ENCODE results near the gene CBL. TPM values are rescaled to one million over a fixed set of nuclear protein-coding genes. Genes with fewer than 3 reads are reported as not detected.
A peak's percentile ranks its signal among the peaks of the same experiment; 100 is the strongest.
"Not testable (repeated sequence)": the region's sequence is repeated elsewhere in the genome, so short reads cannot be mapped to it uniquely, and the experiment has no call there.

The CBL gene
- total RNA-seq, 1 experiment from 2014 or later = 45.6 TPM

DNA sequence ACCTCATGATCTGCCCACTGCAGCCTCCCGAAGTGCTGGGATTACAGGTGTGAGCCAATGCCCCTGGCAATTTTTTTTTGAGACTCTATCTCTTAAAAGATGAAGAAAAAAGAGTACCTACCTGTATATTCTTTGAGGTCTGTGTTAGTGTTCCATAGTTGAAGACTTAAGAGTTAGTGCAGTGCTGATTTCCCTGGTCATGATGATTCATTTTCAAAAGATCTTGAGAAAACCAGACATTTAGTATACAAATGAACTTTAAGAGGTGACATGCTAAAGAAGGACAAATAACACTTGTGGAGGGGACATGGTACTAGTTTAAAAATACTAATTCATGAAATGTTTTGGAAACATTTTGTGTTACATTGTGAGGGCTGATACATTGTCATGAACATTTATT, 17.7 kb downstream of the CBL start:
- ChIA-PET POLR2A (no interaction called here), CTCF (no interaction called here)
- Mint-ChIP-seq H3K27ac (peak overlapping the region; percentile 17; the same call in 1 of the 2 replicates), H3K4me3 (no peak overlapping the region), H3K4me1 (no peaks in the 10 kb centered on the region; the same call in 1 of the 2 replicates), H3K9me3 (no peaks in the 10 kb centered on the region), H3K27me3 (ENCODE audit: low read depth) (no peaks in the 10 kb centered on the region), H3K36me3 (no peaks in the 10 kb centered on the region)
- TF ChIP-seq GTF2I (CRISPR knock-in tag; conservative IDR thresholded peaks at IDR 0.05) (no peak), TEAD1 (CRISPR knock-in tag; IDR thresholded peaks at IDR 0.05) (no peak), JUN (CRISPR knock-in tag; IDR thresholded peaks at IDR 0.05) (no peak), NFATC4 (CRISPR knock-in tag; IDR thresholded peaks at IDR 0.05) (no peak), EMX1 (CRISPR knock-in tag; IDR thresholded peaks at IDR 0.05) (no peak), TEAD4 (CRISPR knock-in tag; IDR thresholded peaks at IDR 0.05) (no peak), ZNF671 (CRISPR knock-in tag; IDR thresholded peaks at IDR 0.05) (no peak), MXD4 (CRISPR knock-in tag; IDR thresholded peaks at IDR 0.05; ENCODE audit: borderline replicate concordance) (no peak)
- TF ChIP-seq, protein P1, sequence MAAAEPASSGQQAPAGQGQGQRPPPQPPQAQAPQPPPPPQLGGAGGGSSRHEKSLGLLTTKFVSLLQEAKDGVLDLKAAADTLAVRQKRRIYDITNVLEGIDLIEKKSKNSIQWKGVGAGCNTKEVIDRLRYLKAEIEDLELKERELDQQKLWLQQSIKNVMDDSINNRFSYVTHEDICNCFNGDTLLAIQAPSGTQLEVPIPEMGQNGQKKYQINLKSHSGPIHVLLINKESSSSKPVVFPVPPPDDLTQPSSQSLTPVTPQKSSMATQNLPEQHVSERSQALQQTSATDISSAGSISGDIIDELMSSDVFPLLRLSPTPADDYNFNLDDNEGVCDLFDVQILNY (CRISPR knock-in tag; IDR thresholded peaks at IDR 0.05) = no peak
- TF ChIP-seq, protein P2, sequence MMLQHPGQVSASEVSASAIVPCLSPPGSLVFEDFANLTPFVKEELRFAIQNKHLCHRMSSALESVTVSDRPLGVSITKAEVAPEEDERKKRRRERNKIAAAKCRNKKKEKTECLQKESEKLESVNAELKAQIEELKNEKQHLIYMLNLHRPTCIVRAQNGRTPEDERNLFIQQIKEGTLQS (CRISPR knock-in tag; conservative IDR thresholded peaks at IDR 0.05) = no peak
- TF ChIP-seq, protein P3, sequence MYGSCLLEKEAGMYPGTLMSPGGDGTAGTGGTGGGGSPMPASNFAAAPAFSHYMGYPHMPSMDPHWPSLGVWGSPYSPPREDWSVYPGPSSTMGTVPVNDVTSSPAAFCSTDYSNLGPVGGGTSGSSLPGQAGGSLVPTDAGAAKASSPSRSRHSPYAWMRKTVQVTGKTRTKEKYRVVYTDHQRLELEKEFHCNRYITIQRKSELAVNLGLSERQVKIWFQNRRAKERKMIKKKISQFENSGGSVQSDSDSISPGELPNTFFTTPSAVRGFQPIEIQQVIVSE (CRISPR knock-in tag; IDR thresholded peaks at IDR 0.05; ENCODE audit: borderline replicate concordance) = no peak
- TF ChIP-seq, protein P4, sequence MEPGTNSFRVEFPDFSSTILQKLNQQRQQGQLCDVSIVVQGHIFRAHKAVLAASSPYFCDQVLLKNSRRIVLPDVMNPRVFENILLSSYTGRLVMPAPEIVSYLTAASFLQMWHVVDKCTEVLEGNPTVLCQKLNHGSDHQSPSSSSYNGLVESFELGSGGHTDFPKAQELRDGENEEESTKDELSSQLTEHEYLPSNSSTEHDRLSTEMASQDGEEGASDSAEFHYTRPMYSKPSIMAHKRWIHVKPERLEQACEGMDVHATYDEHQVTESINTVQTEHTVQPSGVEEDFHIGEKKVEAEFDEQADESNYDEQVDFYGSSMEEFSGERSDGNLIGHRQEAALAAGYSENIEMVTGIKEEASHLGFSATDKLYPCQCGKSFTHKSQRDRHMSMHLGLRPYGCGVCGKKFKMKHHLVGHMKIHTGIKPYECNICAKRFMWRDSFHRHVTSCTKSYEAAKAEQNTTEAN (CRISPR knock-in tag; IDR thresholded peaks at IDR 0.05) = no peak
- ATAC-seq (no peak), DNase-seq (ENCODE audit: low spot score) (no peak)

DNA sequence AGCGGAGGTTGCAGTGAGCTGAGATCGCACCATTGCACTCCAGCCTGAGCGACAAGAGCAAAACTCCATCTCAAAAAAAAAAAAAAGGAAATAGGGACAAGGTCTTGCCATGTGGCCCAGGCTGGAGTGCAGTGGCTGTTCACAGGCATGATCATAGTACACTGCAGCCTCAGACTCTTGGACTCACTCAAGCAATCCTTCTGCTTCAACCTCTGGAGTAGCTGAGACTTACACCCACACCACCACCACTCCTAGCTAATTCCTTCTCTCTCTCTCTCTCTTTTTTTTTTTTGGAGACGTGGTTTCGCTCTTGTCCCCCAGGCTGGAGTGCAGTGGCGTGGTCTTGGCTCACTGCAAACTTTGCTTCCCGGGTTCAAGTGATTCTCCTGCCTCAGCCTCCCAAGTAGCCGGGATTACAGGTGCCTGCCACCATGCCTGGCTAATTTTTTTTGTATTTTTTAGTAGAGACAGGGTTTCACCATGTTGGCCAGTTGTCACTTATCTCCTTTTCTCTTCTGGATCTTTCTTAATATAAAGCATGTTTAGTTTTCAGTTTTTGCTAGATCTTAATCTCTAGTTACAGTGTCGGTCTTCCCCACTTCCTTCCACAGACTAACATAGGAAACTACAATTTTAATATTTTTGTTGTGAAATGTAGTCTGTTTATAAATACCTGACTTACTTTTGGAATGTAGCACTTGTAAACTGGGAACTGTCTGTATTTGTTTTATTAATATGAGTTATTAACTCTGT, 22.6 kb downstream of the CBL start:
- POLR2A ChIA-PET = interaction anchor here (0.6 kb wide), 1 partner anchor 193 kb away, joined by 3 read pairs; no protein-coding TSS in a partner anchor
- CTCF ChIA-PET = interaction anchor here (0.6 to 0.9 kb wide), 2 partner anchors 14 to 23 kb away, joined by 4 to 5 read pairs; partner anchors contain the start of gene CBL
- H3K4me3 Mint-ChIP-seq; H3K4me1 Mint-ChIP-seq; ATAC-seq; H3K9me3 Mint-ChIP-seq; DNase-seq (ENCODE audit: low spot score); H3K27me3 Mint-ChIP-seq (ENCODE audit: low read depth): not testable (repeated sequence)
- peak overlapping the region; percentile 50 for H3K27ac Mint-ChIP-seq
- peaks cover 12% of the 10 kb centered on the region for H3K36me3 Mint-ChIP-seq

DNA sequence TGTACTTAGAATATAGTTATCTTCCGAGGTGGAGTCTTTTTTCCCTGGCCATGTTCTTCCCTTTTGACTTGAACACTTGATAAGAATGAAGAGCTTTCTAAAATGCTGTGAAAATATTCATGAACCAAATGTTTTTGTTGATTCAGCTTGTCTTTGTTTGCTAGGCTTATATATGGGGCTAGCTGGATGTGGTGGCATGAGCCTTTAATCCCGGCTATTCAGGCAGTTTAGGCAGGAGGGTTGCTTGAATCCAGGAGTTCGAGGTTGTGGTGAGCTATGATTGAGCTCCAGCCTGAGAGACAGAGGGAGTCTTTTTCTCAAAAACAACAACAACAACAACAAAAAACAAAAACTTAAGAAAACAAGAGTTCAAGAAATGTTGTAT, 23.1 kb downstream of the CBL start:
- ATAC-seq (no peak), DNase-seq (ENCODE audit: low spot score) (no peak)
- ChIA-PET POLR2A (no interaction called here), CTCF (interaction anchor here (0.9 to 1.3 kb wide), 2 partner anchors 23 to 78 kb away, joined by 3 to 5 read pairs; partner anchors contain the start of gene CBL)
- Mint-ChIP-seq H3K36me3 (peaks cover 12% of the 10 kb centered on the region), H3K27ac (peak overlapping the region; percentile 50), H3K9me3 (no peaks in the 10 kb centered on the region), H3K4me1 (peaks cover 5% of the 10 kb centered on the region), H3K4me3 (no peak overlapping the region), H3K27me3 (ENCODE audit: low read depth) (no peaks in the 10 kb centered on the region)
- no peak for TF ChIP-seq TEAD4 (CRISPR knock-in tag; IDR thresholded peaks at IDR 0.05)
- TF ChIP-seq, protein P5, sequence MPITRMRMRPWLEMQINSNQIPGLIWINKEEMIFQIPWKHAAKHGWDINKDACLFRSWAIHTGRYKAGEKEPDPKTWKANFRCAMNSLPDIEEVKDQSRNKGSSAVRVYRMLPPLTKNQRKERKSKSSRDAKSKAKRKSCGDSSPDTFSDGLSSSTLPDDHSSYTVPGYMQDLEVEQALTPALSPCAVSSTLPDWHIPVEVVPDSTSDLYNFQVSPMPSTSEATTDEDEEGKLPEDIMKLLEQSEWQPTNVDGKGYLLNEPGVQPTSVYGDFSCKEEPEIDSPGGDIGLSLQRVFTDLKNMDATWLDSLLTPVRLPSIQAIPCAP (CRISPR knock-in tag; IDR thresholded peaks at IDR 0.05) = no peak
- TF ChIP-seq, protein P6, sequence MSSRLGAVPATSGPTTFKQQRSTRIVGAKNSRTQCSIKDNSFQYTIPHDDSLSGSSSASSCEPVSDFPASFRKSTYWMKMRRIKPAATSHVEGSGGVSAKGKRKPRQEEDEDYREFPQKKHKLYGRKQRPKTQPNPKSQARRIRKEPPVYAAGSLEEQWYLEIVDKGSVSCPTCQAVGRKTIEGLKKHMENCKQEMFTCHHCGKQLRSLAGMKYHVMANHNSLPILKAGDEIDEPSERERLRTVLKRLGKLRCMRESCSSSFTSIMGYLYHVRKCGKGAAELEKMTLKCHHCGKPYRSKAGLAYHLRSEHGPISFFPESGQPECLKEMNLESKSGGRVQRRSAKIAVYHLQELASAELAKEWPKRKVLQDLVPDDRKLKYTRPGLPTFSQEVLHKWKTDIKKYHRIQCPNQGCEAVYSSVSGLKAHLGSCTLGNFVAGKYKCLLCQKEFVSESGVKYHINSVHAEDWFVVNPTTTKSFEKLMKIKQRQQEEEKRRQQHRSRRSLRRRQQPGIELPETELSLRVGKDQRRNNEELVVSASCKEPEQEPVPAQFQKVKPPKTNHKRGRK (CRISPR knock-in tag; IDR thresholded peaks at IDR 0.05; ENCODE audit: borderline replicate concordance) = no peak
- TF ChIP-seq CREM (CRISPR knock-in tag; IDR thresholded peaks at IDR 0.05) = no peak
- TF ChIP-seq, protein P7, sequence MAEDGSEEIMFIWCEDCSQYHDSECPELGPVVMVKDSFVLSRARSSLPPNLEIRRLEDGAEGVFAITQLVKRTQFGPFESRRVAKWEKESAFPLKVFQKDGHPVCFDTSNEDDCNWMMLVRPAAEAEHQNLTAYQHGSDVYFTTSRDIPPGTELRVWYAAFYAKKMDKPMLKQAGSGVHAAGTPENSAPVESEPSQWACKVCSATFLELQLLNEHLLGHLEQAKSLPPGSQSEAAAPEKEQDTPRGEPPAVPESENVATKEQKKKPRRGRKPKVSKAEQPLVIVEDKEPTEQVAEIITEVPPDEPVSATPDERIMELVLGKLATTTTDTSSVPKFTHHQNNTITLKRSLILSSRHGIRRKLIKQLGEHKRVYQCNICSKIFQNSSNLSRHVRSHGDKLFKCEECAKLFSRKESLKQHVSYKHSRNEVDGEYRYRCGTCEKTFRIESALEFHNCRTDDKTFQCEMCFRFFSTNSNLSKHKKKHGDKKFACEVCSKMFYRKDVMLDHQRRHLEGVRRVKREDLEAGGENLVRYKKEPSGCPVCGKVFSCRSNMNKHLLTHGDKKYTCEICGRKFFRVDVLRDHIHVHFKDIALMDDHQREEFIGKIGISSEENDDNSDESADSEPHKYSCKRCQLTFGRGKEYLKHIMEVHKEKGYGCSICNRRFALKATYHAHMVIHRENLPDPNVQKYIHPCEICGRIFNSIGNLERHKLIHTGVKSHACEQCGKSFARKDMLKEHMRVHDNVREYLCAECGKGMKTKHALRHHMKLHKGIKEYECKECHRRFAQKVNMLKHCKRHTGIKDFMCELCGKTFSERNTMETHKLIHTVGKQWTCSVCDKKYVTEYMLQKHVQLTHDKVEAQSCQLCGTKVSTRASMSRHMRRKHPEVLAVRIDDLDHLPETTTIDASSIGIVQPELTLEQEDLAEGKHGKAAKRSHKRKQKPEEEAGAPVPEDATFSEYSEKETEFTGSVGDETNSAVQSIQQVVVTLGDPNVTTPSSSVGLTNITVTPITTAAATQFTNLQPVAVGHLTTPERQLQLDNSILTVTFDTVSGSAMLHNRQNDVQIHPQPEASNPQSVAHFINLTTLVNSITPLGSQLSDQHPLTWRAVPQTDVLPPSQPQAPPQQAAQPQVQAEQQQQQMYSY (CRISPR knock-in tag; IDR thresholded peaks at IDR 0.05) = no peak
- no peak for TF ChIP-seq HMGA2 (CRISPR knock-in tag; IDR thresholded peaks at IDR 0.05)
- TF ChIP-seq RELA (CRISPR knock-in tag; IDR thresholded peaks at IDR 0.05; ENCODE audit: borderline replicate concordance) = no peak
- TF ChIP-seq, protein P1 (CRISPR knock-in tag; IDR thresholded peaks at IDR 0.05) = no peak
- TF ChIP-seq, protein P8, sequence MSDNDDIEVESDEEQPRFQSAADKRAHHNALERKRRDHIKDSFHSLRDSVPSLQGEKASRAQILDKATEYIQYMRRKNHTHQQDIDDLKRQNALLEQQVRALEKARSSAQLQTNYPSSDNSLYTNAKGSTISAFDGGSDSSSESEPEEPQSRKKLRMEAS (CRISPR knock-in tag; IDR thresholded peaks at IDR 0.05) = no peak
- TF ChIP-seq ZNF263 (CRISPR knock-in tag; IDR thresholded peaks at IDR 0.05; ENCODE audit: low read depth) = no peak
